OCI-LY1 (cell line): ENCODE measurements around the gene BAIAP2.

Source experiments
- CTCF ChIP-seq: fragments of 200-600 bp; sonication (generic), shearing (Covaris generic); IDR thresholded peaks from 2 replicates; pipeline ENCODE4 v1.5.1; 2017; ENCODE audit warnings: mild to moderate bottlenecking, antibody characterized with exemption, low read length, moderate library complexity, mixed read lengths
- EZH2 ChIP-seq: fragments of 200-600 bp; sonication (generic), shearing (Covaris generic); IDR thresholded peaks from 2 replicates; pipeline ENCODE4 v1.8.0; 2017; ENCODE audit warnings: borderline replicate concordance, mixed run types, mild to moderate bottlenecking, antibody characterized with exemption, low read length, moderate library complexity, mixed read lengths

DNA sequence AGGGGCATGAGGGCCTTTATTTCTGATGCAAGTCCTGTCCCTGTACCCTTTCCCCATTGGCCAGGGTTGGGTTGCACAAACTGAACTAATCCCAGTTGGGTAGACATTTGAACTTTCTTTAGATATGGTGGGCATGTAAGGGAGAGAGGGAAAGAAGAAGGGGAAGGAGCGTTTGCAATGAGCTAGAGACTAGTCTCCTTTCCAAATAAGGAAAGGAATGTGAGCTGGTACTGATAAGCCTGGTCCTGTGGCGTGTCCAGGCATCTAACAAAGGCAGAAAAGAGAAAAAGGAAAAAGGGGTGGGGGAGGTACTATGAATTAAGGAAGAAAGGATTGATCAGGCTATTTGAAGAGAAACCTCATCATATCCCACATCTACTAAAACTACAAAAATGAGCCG is 23.0 kb upstream of the BAIAP2 start:
- TF ChIP-seq CTCF, result no peak
- TF ChIP-seq EZH2, result no peak
